ENCODE measurements around the gene ZNF385C.
"Not testable (repeated sequence)": the region's sequence is repeated elsewhere in the genome, so short reads cannot be mapped to it uniquely, and the experiment has no call there.

The ZNF385C gene, protein sequence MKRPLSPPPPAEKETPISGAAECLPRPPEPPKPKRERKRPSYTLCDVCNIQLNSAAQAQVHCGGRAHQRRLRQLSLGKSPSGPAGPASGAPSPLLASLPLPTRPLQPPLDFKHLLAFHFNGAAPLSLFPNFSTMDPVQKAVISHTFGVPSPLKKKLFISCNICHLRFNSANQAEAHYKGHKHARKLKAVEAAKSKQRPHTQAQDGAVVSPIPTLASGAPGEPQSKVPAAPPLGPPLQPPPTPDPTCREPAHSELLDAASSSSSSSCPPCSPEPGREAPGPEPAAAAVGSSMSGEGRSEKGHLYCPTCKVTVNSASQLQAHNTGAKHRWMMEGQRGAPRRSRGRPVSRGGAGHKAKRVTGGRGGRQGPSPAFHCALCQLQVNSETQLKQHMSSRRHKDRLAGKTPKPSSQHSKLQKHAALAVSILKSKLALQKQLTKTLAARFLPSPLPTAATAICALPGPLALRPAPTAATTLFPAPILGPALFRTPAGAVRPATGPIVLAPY

DNA sequence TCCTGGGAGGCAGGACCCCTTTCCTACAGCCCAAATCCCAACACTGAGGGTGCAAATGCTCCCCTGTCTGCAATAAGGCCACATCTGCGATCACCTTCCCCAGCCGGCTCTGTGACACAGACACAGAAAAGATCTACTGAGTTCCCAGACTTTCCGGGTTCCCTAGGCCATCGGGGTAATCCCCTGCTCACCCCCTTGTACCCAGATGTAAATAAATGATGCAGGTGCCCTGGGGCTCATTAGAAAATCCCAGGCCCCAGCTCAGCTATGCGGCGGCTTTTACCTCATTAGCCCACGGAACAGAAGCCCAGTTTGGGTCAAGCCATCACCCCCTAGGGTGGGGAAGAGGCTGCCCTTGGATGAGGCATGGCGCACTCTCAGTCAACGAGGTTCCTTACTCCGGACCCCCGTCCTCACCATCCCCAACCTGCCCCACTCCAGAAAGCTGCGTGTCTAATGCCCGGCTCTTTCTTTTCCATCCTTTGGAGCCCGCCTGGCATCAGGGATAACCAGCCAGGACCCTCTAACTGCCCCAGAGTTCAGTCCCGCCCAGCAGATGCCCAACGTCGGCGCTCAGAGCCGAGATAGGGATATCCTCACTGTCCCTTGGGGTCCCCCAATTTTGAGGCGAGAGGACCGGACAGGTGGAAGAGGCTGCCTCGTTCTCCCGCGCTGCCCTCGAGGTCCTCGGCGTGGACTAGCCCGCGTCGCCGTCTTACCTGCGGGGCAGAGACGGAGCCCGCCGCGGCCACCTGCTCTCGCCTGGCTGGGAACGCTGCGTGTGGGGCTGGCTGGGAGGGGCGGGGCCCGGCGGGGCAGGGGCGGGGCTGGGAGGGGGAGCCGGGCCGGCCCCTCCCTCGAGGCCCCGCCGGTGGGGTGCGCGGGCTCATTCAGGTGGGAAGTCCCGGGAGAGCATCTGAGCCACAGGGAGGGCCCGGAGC lies at the start of gene ZNF385C:
ZNF385C (minus strand) TSS at position 783 of the 941 bp plus-strand sequence. CDS start 35,417 bp downstream, outside the sequence.
- DNase-seq, result peak; percentile 28 to 40

DNA sequence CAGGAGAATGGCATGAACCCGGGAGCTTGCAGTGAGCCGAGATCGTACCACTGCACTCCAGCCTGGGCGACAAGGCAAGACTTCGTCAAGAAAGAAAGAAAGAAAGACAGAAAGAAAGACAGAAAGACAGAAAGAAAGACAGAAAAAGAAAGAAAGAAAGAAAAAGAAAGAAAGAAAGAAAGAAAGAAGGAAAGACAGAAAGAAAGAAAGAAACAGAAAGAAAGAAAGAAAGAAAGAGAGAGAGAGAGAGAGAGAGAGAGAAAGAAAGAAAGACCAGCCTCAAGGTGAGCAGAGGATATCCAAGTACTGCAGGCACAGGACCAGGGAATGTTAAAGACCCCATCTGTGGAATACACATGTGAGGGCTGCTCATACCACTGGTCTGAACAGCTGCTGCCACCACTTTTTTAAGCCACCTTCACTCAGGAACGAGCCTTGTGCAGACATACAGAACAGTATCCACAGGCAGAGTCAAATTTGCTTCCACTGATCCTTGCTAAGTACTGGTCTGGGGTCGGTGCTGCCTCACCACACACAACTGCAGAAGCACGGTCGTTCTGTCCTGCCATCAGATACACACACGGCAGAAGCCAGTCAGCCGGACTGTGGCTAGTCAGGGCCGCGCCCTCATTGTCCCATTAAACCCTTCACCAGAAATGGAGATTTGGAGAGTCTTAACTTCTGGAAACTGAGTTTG lies 48.8 kb upstream of the ZNF385C start:
- DNase-seq, result no peak

DNA sequence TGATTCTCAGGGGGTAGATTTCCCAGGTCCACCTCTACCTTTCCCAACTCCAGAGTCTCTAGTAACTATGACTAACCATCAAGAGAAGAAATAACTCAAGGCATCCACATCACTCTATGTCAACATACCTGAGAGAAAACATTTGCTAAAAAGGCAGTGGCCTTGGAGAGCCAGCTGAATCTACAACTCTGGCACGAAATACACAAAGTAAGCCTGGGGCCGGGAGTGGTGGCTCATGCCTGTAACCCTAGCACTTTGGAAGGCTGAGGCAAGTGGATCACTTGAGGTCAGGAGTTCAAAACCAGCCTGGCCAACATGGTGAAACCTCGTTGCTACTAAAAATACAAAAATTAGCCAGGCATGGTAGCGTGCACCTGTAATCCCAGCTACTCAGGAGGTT lies 44.9 kb upstream of the ZNF385C start:
- DNase-seq, result not testable (repeated sequence)

DNA sequence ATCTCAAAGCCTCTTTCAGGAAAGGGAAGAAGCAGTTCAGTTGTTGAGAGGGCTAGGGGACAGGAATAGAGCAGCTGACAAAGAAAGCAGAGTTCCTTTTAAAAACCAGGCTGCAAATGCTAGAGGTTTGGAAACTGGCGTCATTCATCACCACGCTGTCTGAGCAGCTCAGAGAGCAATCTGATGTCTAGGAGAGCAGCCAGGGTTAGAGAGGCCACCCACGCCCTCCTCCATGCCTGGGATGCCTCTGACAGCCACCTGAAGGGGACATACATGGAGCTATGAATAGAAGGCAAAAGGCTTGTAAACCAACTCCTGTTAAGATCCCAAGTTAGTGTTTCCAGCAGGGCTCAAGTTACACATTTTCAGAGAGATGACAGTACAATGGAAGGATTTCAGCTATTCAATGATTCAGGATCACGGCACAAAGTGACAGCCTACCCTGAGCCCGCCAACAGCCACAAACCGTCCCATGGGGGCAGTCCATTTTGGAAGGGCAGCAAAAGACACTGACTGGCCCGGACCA lies 44.2 kb upstream of the ZNF385C start:
- no peak for DNase-seq

DNA sequence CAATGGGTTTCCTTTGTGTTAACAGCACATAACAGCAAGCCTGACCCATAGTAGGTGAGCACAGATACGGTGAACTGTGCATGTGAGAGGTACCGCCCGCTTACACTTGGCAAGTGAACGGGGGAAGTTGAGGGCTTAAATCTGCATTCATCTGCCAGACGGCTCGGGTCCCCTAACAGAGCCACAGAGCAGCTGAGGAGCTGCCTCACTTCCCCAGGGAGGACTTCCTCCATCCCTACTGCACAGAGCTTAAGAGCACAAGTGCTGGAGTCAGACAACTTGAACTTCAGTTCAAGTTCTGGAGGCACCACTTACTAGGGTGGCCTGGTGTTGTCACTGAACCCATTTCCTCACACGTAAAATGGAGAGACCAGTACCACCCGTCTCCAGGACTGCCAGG lies 43.1 kb upstream of the ZNF385C start:
- DNase-seq, result no peak

DNA sequence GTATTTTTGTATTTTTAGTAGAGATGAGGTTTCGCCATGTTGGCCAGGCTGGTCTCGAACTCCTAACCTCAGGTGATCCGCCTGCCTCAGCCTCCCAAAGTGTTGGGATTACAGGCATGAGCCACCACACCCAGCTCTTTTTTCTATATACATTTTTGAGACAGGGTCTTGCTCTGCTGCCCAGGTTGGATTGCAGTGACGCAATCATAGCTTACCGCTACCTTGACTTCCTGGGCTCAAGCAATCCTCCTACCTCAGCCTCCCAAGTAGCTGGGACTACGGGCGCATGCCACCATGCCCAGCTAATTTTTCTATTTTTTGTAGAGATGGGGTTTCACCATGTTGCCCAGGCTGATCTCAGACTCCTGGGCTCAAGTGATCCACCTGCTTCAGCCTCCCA lies 42.4 kb upstream of the ZNF385C start:
- DNase-seq, result not testable (repeated sequence)

DNA sequence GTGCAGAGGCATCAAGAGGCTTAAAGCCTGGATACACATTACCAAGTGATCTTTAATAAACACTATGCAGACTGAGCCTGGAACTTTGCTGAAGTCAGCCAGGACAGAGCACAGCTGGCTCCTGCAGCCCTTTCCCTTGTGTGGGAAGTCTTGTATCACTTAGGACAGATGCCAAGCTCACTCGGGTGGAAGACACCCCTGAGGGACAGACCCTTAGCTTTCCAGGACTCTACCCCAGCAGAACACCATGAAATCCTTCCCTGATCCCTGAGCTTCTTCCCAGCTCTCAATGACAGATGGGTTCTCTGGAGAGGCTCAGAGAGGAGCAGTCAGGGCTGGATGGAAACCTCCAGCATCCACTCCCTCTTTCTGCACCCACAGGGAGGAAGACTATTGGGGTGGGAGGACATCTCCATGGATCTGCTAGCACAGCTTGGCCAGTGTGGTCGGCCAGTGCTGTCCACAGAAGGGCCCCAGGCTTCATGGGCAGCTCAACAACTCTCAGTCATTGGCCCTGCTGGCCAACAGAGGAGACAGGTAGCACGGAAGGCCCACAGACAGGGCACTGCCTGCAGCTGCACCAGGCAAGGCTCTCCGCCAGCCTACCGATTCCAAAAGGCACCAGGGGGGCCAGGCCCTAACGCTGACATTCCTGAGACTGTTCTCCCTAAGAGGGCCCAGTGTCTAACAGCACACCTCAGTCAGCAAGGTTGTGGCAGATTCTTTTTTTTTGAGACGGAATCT lies 40.6 kb upstream of the ZNF385C start:
- DNase-seq, result no peak

DNA sequence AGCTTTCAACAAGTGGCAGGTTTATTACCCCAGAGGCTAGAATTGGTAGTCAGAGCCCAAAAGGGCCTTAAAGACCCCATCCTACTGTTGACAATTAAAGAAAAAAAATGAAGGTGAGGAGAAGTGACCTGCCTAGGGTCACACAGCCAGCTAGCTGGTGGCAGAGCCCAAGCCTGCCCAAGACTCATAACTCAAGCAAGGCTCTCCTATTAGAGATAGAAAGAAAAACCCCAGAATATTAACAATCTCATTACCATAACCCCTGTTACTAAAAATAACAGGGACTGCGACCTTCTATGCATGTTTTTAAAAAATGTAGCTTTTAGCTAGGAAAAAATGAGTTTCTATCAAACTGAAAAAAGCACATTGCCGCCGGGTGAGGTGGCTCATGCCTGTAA lies 38.4 kb upstream of the ZNF385C start:
- no peak for DNase-seq

DNA sequence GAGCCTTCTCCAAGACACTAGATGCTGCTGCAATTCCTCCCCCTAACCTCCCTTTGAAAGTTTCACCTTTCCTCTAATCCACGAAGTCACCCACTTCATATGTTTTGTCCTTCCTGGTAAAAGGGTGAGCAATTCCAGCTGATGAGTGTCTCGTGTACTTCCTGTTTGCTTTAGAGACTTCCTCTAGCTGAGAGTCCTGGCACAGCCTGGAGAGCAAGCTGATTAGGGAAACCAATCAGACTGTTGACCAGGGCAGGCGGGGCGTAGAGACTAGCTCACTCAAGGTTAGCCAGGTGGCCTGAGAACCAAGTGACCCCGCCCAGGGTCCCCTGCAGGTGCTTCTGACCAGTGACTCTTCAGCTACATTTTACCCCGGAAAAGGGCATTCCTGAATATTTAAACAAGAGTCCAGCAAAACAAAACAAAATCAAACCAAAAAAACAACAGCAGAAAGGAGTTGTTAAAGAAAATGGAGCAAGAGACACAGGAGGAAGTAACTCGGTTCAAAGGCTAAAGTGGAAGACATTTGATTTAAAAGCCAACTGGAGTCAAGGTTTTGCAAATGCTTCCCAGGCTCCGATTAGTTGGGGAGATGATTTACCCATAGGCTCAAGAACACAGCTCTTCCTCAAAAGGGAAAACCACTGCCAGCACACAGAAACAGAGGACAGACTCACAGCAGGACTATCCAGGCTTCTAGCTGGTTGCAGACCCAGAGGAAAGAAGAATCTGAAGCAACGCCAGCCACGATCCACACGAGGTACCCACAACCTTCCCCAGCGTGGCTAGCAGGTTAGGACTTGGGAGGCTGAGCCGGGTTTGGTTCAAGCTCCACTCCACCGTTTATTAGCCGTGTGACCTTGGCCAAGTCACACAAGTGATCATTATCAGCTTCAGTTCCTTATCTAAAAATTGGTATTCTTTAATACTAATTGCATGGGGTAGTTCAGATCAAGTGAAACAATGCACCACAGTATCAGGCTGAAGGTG lies 37.7 kb upstream of the ZNF385C start:
- no peak for DNase-seq

DNA sequence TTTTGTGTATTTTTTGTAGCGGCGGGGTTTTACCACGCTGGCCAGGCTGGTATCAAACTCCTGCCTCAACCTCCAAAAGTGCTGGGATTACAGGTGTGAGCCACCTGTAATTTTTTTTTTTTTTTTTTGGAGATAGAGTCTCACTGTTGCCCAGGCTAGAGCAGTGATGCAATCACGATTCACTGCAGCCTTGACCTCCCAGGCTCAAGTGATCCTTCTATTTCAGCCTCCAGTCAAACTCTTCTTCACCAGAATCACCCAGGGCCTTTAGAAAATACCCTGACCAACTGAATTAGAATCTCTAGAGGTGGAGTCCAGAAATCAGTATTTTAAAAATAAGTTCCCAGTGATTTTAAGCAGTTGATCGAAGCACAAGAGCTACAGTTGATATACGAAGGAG lies 36.9 kb upstream of the ZNF385C start:
- DNase-seq, result no peak

DNA sequence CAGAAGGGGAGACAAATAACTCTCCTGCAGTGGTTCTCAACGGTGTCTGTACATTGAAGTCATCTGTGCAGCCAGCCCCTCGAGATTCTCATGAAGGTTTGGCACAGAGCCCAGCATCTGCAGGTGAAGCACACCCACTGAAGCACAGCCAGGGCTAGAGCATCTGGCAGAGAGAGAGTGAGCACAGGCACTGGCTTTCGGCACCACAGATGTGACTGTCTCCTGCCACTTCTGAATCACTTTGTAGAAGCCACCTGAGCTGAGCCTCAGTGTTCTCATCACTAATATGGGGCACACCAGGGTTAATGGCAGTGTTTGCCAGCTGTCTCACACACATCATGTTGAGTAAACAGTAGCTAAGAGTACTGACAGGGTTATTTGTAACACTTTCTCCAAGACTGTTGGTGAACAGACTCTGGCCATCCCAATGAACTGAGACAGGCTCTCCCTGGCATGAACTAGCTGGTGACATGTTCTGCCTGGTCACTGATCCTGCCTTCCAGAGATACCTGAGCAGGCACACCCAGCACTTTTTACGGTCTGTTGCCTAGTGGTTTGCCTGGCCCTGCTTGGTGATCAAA lies 35.3 kb upstream of the ZNF385C start:
- no peak for DNase-seq

DNA sequence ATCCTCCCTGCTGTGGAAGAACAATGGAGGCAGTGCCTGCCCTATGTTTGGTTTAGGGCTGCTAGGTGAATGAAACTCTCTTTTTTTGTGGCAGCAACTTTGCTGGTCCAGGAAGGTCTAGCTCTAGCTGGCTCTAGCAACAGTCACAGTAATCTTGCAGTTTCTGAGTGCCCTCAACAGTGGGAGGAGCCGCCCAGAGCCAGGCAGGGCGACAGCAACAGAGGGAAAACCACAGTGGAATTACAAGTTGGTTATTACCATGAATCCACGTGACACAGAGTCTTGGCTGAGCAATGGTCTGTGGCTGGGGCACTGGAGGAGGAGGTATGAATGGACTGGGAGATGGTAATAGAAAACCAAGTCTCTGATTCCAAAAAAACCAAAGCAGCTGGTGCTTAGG lies 34.7 kb upstream of the ZNF385C start:
- DNase-seq, result no peak

DNA sequence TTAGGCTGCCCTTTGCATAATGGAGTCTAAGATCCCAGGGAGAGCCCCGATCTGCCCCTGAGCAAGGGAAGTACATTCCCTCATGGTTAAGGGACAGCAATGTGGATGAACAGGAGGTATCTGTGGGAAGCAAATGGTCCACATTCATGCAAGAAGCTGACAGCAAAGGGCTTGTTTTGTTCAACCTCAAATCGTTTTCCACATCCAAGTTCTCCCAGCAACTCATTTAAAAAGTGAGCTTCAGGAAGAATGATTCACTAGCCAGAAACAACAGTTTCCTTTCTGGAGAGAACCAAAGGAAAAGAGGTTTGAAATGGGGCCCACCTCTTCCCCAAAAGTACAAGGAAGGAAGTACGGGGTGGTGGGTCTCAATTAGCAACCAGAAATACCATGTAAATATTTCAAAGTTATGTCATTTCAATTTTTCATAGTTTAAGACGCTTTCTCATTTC lies 33.7 kb upstream of the ZNF385C start:
- no peak for DNase-seq

DNA sequence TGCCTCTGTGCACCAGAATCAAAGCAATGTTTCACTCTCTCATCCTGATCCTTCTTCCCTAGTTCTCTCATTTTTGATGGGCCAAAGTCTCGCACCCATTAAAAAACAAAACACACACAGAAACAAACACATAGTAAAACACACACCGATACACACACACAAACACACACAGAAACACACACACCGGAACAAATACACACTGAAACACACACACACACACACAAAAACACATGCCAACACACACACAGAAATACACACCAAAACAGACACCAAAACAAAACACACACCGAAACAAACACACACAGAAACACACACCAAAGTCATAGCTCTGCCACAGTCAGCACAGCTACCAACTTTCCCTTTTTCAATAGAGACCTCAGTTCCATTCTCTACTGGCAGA lies 33.0 kb upstream of the ZNF385C start:
- no peak for DNase-seq

DNA sequence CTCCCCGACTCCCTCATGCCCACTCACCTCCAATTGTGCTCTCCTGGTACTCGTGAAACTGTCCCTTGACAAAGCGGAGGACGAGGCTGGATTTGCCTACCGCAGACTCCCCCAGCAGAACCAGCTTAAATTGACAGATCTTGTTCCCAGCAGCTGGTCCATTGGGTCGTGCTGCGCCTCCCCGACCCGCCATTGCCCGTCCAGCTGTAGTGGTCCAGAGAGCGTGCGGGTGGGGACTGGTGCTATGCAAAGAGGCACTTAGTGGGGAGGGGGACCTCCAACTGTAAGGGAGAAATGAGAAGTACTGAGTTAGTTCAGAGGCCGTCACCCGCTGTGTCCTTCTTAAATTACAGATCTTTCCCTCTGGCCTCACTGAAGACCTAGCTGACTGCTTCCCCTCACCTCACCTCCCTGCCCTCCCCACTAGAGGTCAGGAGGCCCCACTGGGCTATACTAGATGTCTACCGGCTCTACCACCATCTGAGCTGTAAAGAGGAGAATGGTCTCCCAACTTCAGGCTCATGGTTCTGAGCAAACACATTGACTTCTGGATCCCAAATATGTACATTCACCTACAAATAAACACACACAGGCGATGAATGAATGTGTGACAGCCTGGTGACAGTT lies 32.1 kb upstream of the ZNF385C start:
- DNase-seq, result no peak

DNA sequence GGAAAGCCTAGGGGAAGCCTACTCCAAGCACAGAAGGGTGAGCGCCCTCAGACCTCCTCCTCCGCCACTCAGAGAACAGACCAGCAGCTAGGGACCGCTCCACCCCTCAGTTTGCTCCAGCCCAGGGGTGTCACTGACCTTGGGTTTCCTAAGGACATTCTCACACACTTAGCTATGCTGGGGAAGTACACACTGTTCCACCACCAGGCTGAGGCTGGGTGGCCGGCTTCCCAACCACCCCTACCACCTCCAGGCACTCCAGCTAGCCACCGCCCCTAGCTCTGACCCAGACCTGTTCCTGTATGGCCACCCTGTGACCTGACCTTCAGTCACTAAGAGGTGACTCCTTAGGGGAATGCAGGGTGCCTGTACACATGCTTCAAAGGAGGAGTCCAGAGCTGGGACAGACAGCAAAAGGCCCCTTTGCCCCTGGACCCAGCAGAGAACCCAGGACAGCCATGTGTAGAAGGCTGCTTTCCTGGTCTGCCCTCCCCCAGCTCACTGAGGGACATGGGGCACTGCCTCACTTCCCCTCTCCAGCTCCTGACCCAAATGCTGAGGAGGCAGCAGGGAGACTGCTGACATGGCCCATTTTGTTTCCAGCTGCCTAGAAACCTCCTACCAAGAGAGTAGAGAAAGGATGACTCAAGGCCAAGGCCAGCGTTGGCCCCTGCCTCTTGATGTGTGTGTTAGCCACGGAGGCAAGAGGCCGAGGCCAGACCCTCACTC lies 31.0 kb upstream of the ZNF385C start:
- DNase-seq, result no peak

DNA sequence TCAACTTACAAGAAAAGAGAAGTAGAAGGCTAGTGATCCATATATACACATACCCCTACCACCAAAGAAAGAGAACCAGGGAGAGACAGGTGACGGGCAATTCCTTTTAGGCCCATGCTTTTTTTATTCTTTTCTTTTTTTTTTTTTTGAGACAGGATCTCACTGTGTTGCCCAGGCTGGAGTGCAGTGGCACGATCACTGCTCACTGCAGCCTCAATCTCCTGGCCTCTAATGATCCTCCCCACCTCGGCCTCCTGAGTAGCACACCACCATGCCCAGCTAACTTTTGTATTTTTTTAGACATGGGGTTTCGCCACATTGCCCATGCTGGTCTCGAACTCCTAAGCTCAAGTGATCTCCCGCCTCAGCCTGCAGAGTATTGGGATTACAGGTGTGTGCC lies 29.1 kb upstream of the ZNF385C start:
- no peak for DNase-seq

DNA sequence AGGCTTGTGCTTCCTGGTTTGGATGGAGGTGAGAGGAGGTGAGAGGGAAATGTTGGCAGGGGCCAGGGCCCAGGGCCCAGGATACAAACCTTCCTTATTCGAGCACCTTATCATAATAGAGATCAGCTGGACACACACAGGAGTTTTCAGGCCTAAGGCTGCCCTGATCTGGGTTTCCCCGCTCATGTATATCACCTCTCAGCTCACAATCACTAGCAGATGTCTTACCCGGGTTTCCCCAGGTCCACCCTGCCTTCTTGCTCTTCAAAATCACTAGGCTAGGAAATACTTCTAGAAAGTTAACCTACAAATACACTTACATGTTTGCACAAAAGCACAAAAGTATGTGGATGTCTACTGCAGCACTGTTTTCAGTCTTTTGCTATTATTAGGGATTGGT lies 28.6 kb upstream of the ZNF385C start:
- DNase-seq, result no peak

DNA sequence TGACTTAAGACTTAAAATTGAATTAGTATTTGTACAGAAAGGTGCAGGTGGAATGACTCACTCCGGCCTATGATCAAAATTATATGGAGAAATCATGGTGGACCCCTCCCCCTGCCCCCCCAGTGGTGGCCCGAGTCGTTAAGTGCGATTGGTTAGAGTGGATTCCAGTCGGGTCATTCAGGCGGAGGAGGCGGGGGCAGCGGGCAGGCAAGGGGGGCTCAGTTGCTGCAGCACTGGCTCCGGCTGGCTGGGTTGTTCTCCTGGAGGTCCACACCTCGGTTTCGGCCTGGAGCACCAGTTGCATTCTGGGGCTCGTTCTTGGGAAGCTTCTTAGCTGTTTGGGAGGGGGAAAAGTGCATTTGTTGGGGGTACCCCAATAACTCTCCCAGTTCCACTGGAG lies 27.3 kb upstream of the ZNF385C start:
- no peak for DNase-seq
